HL-60 (cell line): ENCODE data around the gene SCARF1.

ENCODE experiments used
- DNase-seq, 2 experiments: peaks; one replicate each; pipeline ENCODE4 v3.0.0-alpha.2; 2010 to 2020; ENCODE audit warnings: low read depth in 1 of 2, low spot score in 1 of 2
- H3K27ac ChIP-seq: fragments of 250-450 bp; sonication (Bioruptor Pico); replicated peaks from 2 replicates; pipeline ENCODE4 v1.5.1; 2020; ENCODE audit warnings: mild to moderate bottlenecking, moderate library complexity
- H3K27me3 ChIP-seq: fragments of 250-450 bp; sonication (Bioruptor Pico); 2 replicates; pipeline ENCODE4 v1.5.1; 2021; ENCODE audit warnings: mild to moderate bottlenecking, moderate library complexity; ENCODE audit not compliant: insufficient read depth, poor library complexity, severe bottlenecking
- H3K4me3 ChIP-seq: replicated peaks from 2 replicates; pipeline ENCODE4 v1.5.1; 2011; ENCODE audit warnings: mild to moderate bottlenecking, control low read depth, low read length; ENCODE audit not compliant: insufficient read depth
- CTCF ChIP-seq: IDR thresholded peaks from one replicate; pipeline ENCODE4 v1.5.1; 2011; ENCODE audit warnings: low read length, control low read depth, inconsistent platforms; ENCODE audit not compliant: insufficient read depth
- GABPA ChIP-seq: IDR thresholded peaks from 2 replicates; pipeline ENCODE4 v1.6.1; 2012; ENCODE audit warnings: low read depth
- POLR2AphosphoS5 ChIP-seq: IDR thresholded peaks from 2 replicates; pipeline ENCODE4 v1.6.1; 2012; ENCODE audit warnings: low read depth
- REST ChIP-seq: IDR thresholded peaks from 2 replicates; pipeline ENCODE4 v1.6.1; 2012; ENCODE audit warnings: low read depth; ENCODE audit not compliant: insufficient replicate concordance
- SPI1 ChIP-seq: IDR thresholded peaks from 2 replicates; pipeline ENCODE4 v1.6.1; 2012; ENCODE audit warnings: low read depth, mild to moderate bottlenecking, borderline replicate concordance

Gene SCARF1

GRCh38 chr17:1639549-1640180, 5.9 kb downstream of the SCARF1 start:
- Histone ChIP-seq H3K27me3 (no peaks in the 10 kb centered on the region), H3K4me3 (no peak overlapping the region), H3K27ac (no peak overlapping the region)
- TF ChIP-seq SPI1 (no peak), REST (no peak), CTCF (no peak), GABPA (no peak), POLR2AphosphoS5 (no peak)
- no peak for DNase-seq

GRCh38 chr17:1638624-1639300, 6.8 kb downstream of the SCARF1 start:
- no peak for TF ChIP-seq REST
- TF ChIP-seq GABPA = no peak
- TF ChIP-seq POLR2AphosphoS5 = no peak
- no peak for TF ChIP-seq SPI1
- TF ChIP-seq CTCF = no peak
- no peak overlapping the region for H3K27ac ChIP-seq
- H3K4me3 ChIP-seq = no peak overlapping the region
- DNase-seq = no peak
- no peaks in the 10 kb centered on the region for H3K27me3 ChIP-seq

- Histone ChIP-seq H3K27me3 (no peaks in the 10 kb centered on the region), H3K4me3 (no peak overlapping the region), H3K27ac (no peak overlapping the region)
- TF ChIP-seq GABPA (no peak), REST (no peak), POLR2AphosphoS5 (no peak), SPI1 (no peak), CTCF (no peak)
- DNase-seq = peak in 1 of 2 experiments; percentile 12
Measured at GRCh38 chr17:1638171-1638590, 7.4 kb downstream of the SCARF1 start.
